HG02798 (cell line): ENCODE results near the gene GOLPH3.

ENCODE experiments used
- ATAC-seq: cut with Tn5 transposase; IDR thresholded peaks from one replicate; pipeline ENCODE4 v1.9.1; 2021; ENCODE audit warnings: mild to moderate bottlenecking; ENCODE audit not compliant: unreplicated experiment, poor library complexity

Gene GOLPH3

GRCh38 chr5:32103521-32103920 is 70.6 kb downstream of the GOLPH3 start:
- no peak for ATAC-seq

- ATAC-seq = no peak
Observed at GRCh38 chr5:32102254-32102986, 71.7 kb downstream of the GOLPH3 start.

- ATAC-seq = no peak
Observed at GRCh38 chr5:32100691-32101302, 73.3 kb downstream of the GOLPH3 start.

GRCh38 chr5:32100230-32100629 is 73.9 kb downstream of the GOLPH3 start:
- no peak for ATAC-seq

GRCh38 chr5:32099486-32100035 is 74.6 kb downstream of the GOLPH3 start:
- no peak for ATAC-seq

- ATAC-seq = no peak
Observed at GRCh38 chr5:32098890-32099310, 75.2 kb downstream of the GOLPH3 start.

- ATAC-seq = no peak
Observed at GRCh38 chr5:32098291-32098690, 75.8 kb downstream of the GOLPH3 start.

GRCh38 chr5:32096891-32097595 is 77.1 kb downstream of the GOLPH3 start:
- ATAC-seq = no peak

GRCh38 chr5:32095261-32095671 is 78.9 kb downstream of the GOLPH3 start:
- ATAC-seq = no peak

GRCh38 chr5:32094691-32095090 is 79.4 kb downstream of the GOLPH3 start:
- no peak for ATAC-seq

- peak; percentile 92 for ATAC-seq
Observed at GRCh38 chr5:32092938-32093812, 80.9 kb downstream of the GOLPH3 start.

GRCh38 chr5:32090755-32091128 is 83.4 kb downstream of the GOLPH3 start:
- no peak for ATAC-seq

- no peak for ATAC-seq
Observed at GRCh38 chr5:32090026-32090754, 83.9 kb downstream of the GOLPH3 start.

- ATAC-seq = no peak
Observed at GRCh38 chr5:32089146-32090000, 84.7 kb downstream of the GOLPH3 start.

GRCh38 chr5:32088214-32088613 is 85.9 kb downstream of the GOLPH3 start:
- no peak for ATAC-seq

- ATAC-seq = no peak
Observed at GRCh38 chr5:32087086-32088082, 86.7 kb downstream of the GOLPH3 start.

GRCh38 chr5:32083981-32084430 is 90.1 kb downstream of the GOLPH3 start:
- no peak for ATAC-seq
